ENCODE results near the gene ITPKB.

Gene ITPKB

GRCh38 chr1:226646026-226646869, 92.8 kb downstream of the ITPKB start:
- TF ChIP-seq PAX5 (IDR thresholded peaks at IDR 0.05; ENCODE audit: insufficient read depth, low read length, severe bottlenecking), result no peak
- TF ChIP-seq POU2F2 (IDR thresholded peaks at IDR 0.05; ENCODE audit: low read depth, low read length), result no peak
- TF ChIP-seq TAF1 (IDR thresholded peaks at IDR 0.05; ENCODE audit: low read depth, low read length), result no peak
- no peak for TF ChIP-seq POLR2A (IDR thresholded peaks at IDR 0.05; ENCODE audit: low read depth, low read length)
- no peak for TF ChIP-seq SPI1 (IDR thresholded peaks at IDR 0.05; ENCODE audit: low read depth, low read length)
- FAIRE-seq, result no peak
- DNase-seq (ENCODE audit: insufficient read length, low spot score), result no peak

GRCh38 chr1:226645279-226645976, 93.7 kb downstream of the ITPKB start:
- DNase-seq (ENCODE audit: insufficient read length, low spot score) (no peak), FAIRE-seq (peak; percentile 45)

GRCh38 chr1:226644541-226645176, 94.4 kb downstream of the ITPKB start:
- DNase-seq (ENCODE audit: insufficient read length, low spot score) (no peak), FAIRE-seq (no peak)
- no peak for TF ChIP-seq POLR2A (IDR thresholded peaks at IDR 0.05; ENCODE audit: low read depth, low read length)
- TF ChIP-seq SPI1 (IDR thresholded peaks at IDR 0.05; ENCODE audit: low read depth, low read length), result no peak
- TF ChIP-seq PAX5 (IDR thresholded peaks at IDR 0.05; ENCODE audit: insufficient read depth, low read length, severe bottlenecking), result no peak
- TF ChIP-seq POLR2AphosphoS5 (IDR thresholded peaks at IDR 0.05; ENCODE audit: low read depth, low read length), result no peak
- TF ChIP-seq POU2F2 (IDR thresholded peaks at IDR 0.05; ENCODE audit: low read depth, low read length), result no peak
- no peak for TF ChIP-seq TAF1 (IDR thresholded peaks at IDR 0.05; ENCODE audit: low read depth, low read length)

More at GRCh38 chr1:226645279-226645976, 93.7 kb downstream of the ITPKB start:
- TF ChIP-seq SPI1 (IDR thresholded peaks at IDR 0.05; ENCODE audit: low read depth, low read length) (no peak), POLR2A (IDR thresholded peaks at IDR 0.05; ENCODE audit: low read depth, low read length) (no peak)

- TF ChIP-seq POLR2A (IDR thresholded peaks at IDR 0.05; ENCODE audit: low read depth, low read length) (no peak), PAX5 (IDR thresholded peaks at IDR 0.05; ENCODE audit: insufficient read depth, low read length, severe bottlenecking) (peak; percentile 2), POU2F2 (IDR thresholded peaks at IDR 0.05; ENCODE audit: low read depth, low read length) (peak; percentile 70; the same call in 1 of the 2 replicates), POLR2AphosphoS5 (IDR thresholded peaks at IDR 0.05; ENCODE audit: low read depth, low read length) (no peak), SPI1 (IDR thresholded peaks at IDR 0.05; ENCODE audit: low read depth, low read length) (peak; percentile 74), TAF1 (IDR thresholded peaks at IDR 0.05; ENCODE audit: low read depth, low read length) (no peak)
- DNase-seq (ENCODE audit: insufficient read length, low spot score), result peak; percentile 80
- peak; percentile 99 for FAIRE-seq
Measured at GRCh38 chr1:226643611-226644540, 95.2 kb downstream of the ITPKB start.

GRCh38 chr1:226643177-226643576, 95.9 kb downstream of the ITPKB start:
- DNase-seq (ENCODE audit: insufficient read length, low spot score) (peak; percentile 85), FAIRE-seq (no peak)

GRCh38 chr1:226642421-226642820, 96.7 kb downstream of the ITPKB start:
- no peak for TF ChIP-seq POLR2AphosphoS5 (IDR thresholded peaks at IDR 0.05; ENCODE audit: low read depth, low read length)
- no peak for TF ChIP-seq SPI1 (IDR thresholded peaks at IDR 0.05; ENCODE audit: low read depth, low read length)
- TF ChIP-seq TAF1 (IDR thresholded peaks at IDR 0.05; ENCODE audit: low read depth, low read length), result no peak
- no peak for TF ChIP-seq POU2F2 (IDR thresholded peaks at IDR 0.05; ENCODE audit: low read depth, low read length)
- FAIRE-seq (no peak), DNase-seq (ENCODE audit: insufficient read length, low spot score) (no peak)

More at GRCh38 chr1:226643177-226643576, 95.9 kb downstream of the ITPKB start:
- TF ChIP-seq PAX5 (IDR thresholded peaks at IDR 0.05; ENCODE audit: insufficient read depth, low read length, severe bottlenecking) (no peak), TAF1 (IDR thresholded peaks at IDR 0.05; ENCODE audit: low read depth, low read length) (0 out of 2 replicates have a peak, but pooled peaks have one; percentile 25), POU2F2 (IDR thresholded peaks at IDR 0.05; ENCODE audit: low read depth, low read length) (peak; percentile 43; the same call in 1 of the 2 replicates)

GRCh38 chr1:226641671-226642231, 97.3 kb downstream of the ITPKB start:
- no peak for TF ChIP-seq POLR2A (IDR thresholded peaks at IDR 0.05; ENCODE audit: low read depth, low read length)
- no peak for DNase-seq (ENCODE audit: insufficient read length, low spot score)
- no peak for FAIRE-seq

GRCh38 chr1:226640321-226641136, 98.6 kb downstream of the ITPKB start:
- TF ChIP-seq PAX5 (IDR thresholded peaks at IDR 0.05; ENCODE audit: insufficient read depth, low read length, severe bottlenecking), result no peak
- TF ChIP-seq POLR2A (IDR thresholded peaks at IDR 0.05; ENCODE audit: low read depth, low read length), result no peak
- TF ChIP-seq SPI1 (IDR thresholded peaks at IDR 0.05; ENCODE audit: low read depth, low read length), result no peak
- no peak for TF ChIP-seq POU2F2 (IDR thresholded peaks at IDR 0.05; ENCODE audit: low read depth, low read length)
- no peak for DNase-seq (ENCODE audit: insufficient read length, low spot score)
- FAIRE-seq, result peak; percentile 57

Data from GM12891 (cell line).